Mesothelial cell of epicardium (in vitro differentiated cells): ENCODE measurements around the gene TCF3. TPM values are rescaled to one million over a fixed set of nuclear protein-coding genes. Genes with fewer than 3 reads are reported as not detected.

Source experiments
- DNase-seq, 2 experiments: peaks; one replicate each; pipeline ENCODE4 v3.0.0; 2021; ENCODE audit warnings: low spot score in 2 of 2; ENCODE audit not compliant: unreplicated experiment in 2 of 2
- H3K27ac Mint-ChIP-seq: 2 replicates; pipeline ENCODE4 v1.8.0; 2021; ENCODE audit warnings: mixed read lengths
- H3K27me3 Mint-ChIP-seq: 2 replicates; pipeline ENCODE4 v1.8.0; 2021; ENCODE audit warnings: low read depth, mixed read lengths
- H3K36me3 Mint-ChIP-seq: 2 replicates; pipeline ENCODE4 v1.8.0; 2021; ENCODE audit warnings: mixed read lengths
- H3K4me1 Mint-ChIP-seq: 2 replicates; pipeline ENCODE4 v1.8.0; 2021; ENCODE audit warnings: mixed read lengths
- H3K4me3 Mint-ChIP-seq: 2 replicates; pipeline ENCODE4 v1.8.0; 2021; ENCODE audit warnings: mild to moderate bottlenecking, moderate library complexity, mixed read lengths
- H3K9me3 Mint-ChIP-seq: 2 replicates; pipeline ENCODE4 v1.8.0; 2021; ENCODE audit warnings: mixed read lengths
- CTCF ChIP-seq: fragments of 200-600 bp; sonication (generic); IDR thresholded peaks from one replicate; pipeline ENCODE4 v1.5.0; 2021; ENCODE audit warnings: antibody characterized with exemption; ENCODE audit not compliant: unreplicated experiment
- total RNA-seq: library from RNA; stranded (reverse); gene quantifications from 3 replicates; pipeline ENCODE4 v1.2.1, GENCODE V29; 2021

The TCF3 gene
- total RNA-seq, 1 donor from 2014 or later: 227 TPM

GRCh38 chr19:1568320-1569019, 83.9 kb downstream of the TCF3 start, which contains the start of gene MEX3D:
Gene MEX3D, minus strand, starts transcription at chr19:1568325. Its CDS starts 267 bp downstream, at chr19:1568058.
- peaks cover 9% of the 10 kb centered on the region for H3K27me3 Mint-ChIP-seq
- no peaks in the 10 kb centered on the region for H3K9me3 Mint-ChIP-seq
- peaks cover 8% of the 10 kb centered on the region for H3K4me1 Mint-ChIP-seq
- peak within 1 kb of the TSS; percentile 83 for H3K27ac Mint-ChIP-seq
- peaks cover 4% of the 10 kb centered on the region for H3K36me3 Mint-ChIP-seq
- peak within 1 kb of the TSS; percentile 68 for H3K4me3 Mint-ChIP-seq
- TF ChIP-seq CTCF: no peak
- DNase-seq: peak; percentile 80 to 87

- no peak for DNase-seq
- Mint-ChIP-seq H3K27ac (no peak overlapping the region), H3K27me3 (peaks cover 9% of the 10 kb centered on the region), H3K36me3 (peaks cover 9% of the 10 kb centered on the region), H3K4me1 (peaks cover 8% of the 10 kb centered on the region), H3K9me3 (no peaks in the 10 kb centered on the region), H3K4me3 (no peak overlapping the region)
- no peak for TF ChIP-seq CTCF
Observed at GRCh38 chr19:1567848-1568227, 84.6 kb downstream of the TCF3 start.

GRCh38 chr19:1567116-1567847, 85.1 kb downstream of the TCF3 start:
- TF ChIP-seq CTCF: no peak
- DNase-seq: peak in 1 of 2 experiments; percentile 64

GRCh38 chr19:1566392-1567115, 85.9 kb downstream of the TCF3 start:
- no peak for TF ChIP-seq CTCF
- no peak overlapping the region for H3K27ac Mint-ChIP-seq
- no peaks in the 10 kb centered on the region for H3K9me3 Mint-ChIP-seq
- H3K4me1 Mint-ChIP-seq: peaks cover 8% of the 10 kb centered on the region
- H3K27me3 Mint-ChIP-seq: peaks cover 9% of the 10 kb centered on the region
- H3K36me3 Mint-ChIP-seq: peaks cover 10% of the 10 kb centered on the region
- peak in 1 of 2 experiments; percentile 72 for DNase-seq
- peak overlapping the region; percentile 66 for H3K4me3 Mint-ChIP-seq

More at GRCh38 chr19:1567116-1567847, 85.1 kb downstream of the TCF3 start:
- peaks cover 9% of the 10 kb centered on the region for H3K27me3 Mint-ChIP-seq
- peak overlapping the region; percentile 83 for H3K27ac Mint-ChIP-seq
- H3K4me1 Mint-ChIP-seq: peaks cover 8% of the 10 kb centered on the region
- H3K4me3 Mint-ChIP-seq: peak overlapping the region; percentile 68
- H3K9me3 Mint-ChIP-seq: no peaks in the 10 kb centered on the region
- peaks cover 10% of the 10 kb centered on the region for H3K36me3 Mint-ChIP-seq

DNA sequence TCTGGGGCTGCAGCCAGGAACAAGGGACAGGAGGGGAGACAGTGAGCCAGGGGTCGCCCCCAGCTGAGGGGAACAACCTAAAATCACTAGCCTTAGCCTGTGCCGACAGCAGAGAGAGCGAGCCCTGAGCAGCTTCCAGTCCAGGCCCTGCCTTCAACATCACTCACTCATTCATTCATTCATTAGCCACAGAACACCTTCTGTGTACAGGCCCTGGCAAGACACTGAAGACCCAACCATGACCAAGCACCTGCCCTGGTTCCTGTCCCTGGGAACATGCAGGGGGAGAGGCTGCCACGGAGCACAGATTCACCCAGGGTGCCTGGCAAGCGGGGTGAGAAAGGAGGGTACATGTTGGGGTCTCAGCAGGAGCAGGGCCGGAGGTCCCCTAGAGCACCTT, 89.2 kb downstream of the TCF3 start:
- peaks cover 12% of the 10 kb centered on the region for H3K36me3 Mint-ChIP-seq
- H3K9me3 Mint-ChIP-seq: no peaks in the 10 kb centered on the region
- H3K4me3 Mint-ChIP-seq: no peak overlapping the region
- H3K27ac Mint-ChIP-seq: peak overlapping the region; percentile 53
- no peak for DNase-seq
- H3K27me3 Mint-ChIP-seq: no peaks in the 10 kb centered on the region
- peaks cover 8% of the 10 kb centered on the region for H3K4me1 Mint-ChIP-seq
- TF ChIP-seq CTCF: no peak
